ENCODE results near the gene ZBTB14. TPM values are rescaled to one million over a fixed set of nuclear protein-coding genes. Genes with fewer than 3 reads are reported as not detected.

Gene ZBTB14
- total RNA-seq (2021): 14.5 and 15.5 TPM in 2 replicates
- long read RNA-seq, transcript ZBTB14-201 (4 exons, 3,528 nt): minor isoform, 17 of 66 reads
- long read RNA-seq, transcript ZBTB14-208 (4 exons, 3,350 nt): minor isoform, 6 of 66 reads
- long read RNA-seq, transcript ZBTB14-202 (3 exons, 1,814 nt): major isoform, 28 of 66 reads
- long read RNA-seq, partial matches to known transcripts: 3 of 66 reads
- long read RNA-seq, other reads (novel, unspliced or antisense): 9 of 66 reads

GRCh38 chr18:5295231-5295920 lies at the start of gene ZBTB14:
ZBTB14 (minus strand) TSS chr18:5295726; CDS start chr18:5293246, 2,480 bp downstream.
- no peak within 1 kb of the TSS; the same call in 1 of the 2 replicates for H3K4ac ChIP-seq (ENCODE audit: low read depth, low read length)
- no peaks in the 10 kb centered on the region for H3K79me1 ChIP-seq (ENCODE audit: insufficient read depth, low read depth, low read length, poor library complexity, severe bottlenecking)
- H2BK5ac ChIP-seq (ENCODE audit: insufficient read length, low read length): no peak within 1 kb of the TSS
- H3K27ac Mint-ChIP-seq: peak within 1 kb of the TSS; percentile 90 to 99 (median 93)
- H3K27me3 ChIP-seq (ENCODE audit: insufficient read depth, low read length): no peaks in the 10 kb centered on the region; the same call in 1 of the 2 replicates
- peaks cover 0 to 2% of the 10 kb centered on the region in 2 experiments; a peak in 1 of 5 replicates for H3K9me3 Mint-ChIP-seq
- H3K27ac ChIP-seq (ENCODE audit: insufficient read length, low read depth, low read length): peak within 1 kb of the TSS; percentile 7
- H4K8ac ChIP-seq (replicated peaks; ENCODE audit: insufficient read length, low read depth, low read length): no peak within 1 kb of the TSS
- peaks cover 7% of the 10 kb centered on the region for H3K23me2 ChIP-seq (ENCODE audit: insufficient read length, low read depth, low read length, poor library complexity, severe bottlenecking)
- peak within 1 kb of the TSS; percentile 90 for H3K18ac ChIP-seq (ENCODE audit: insufficient read length, low read depth, low read length)
- H4K91ac ChIP-seq (ENCODE audit: insufficient read length, low read depth, low read length): no peak within 1 kb of the TSS
- no peaks in the 10 kb centered on the region for H3K79me2 ChIP-seq (ENCODE audit: insufficient read depth, low read length)
- no peak within 1 kb of the TSS for H2AK5ac ChIP-seq (ENCODE audit: insufficient read length, low read length)
- H2BK12ac ChIP-seq (ENCODE audit: insufficient read length, low read depth, low read length): no peak within 1 kb of the TSS
- H3K23ac ChIP-seq (ENCODE audit: insufficient read length, low read depth, low read length): no peak within 1 kb of the TSS
- H4K20me1 ChIP-seq (ENCODE audit: control insufficient read depth, insufficient read depth, insufficient read length): no peaks in the 10 kb centered on the region
- no peak for TF ChIP-seq CTCF (conservative IDR thresholded peaks at IDR 0.05)
- H3K4me3 Mint-ChIP-seq: peak within 1 kb of the TSS; percentile 84 to 87
- H2BK20ac ChIP-seq (ENCODE audit: low read depth, low read length, poor library complexity, severe bottlenecking): no peak within 1 kb of the TSS
- H2AFZ ChIP-seq (ENCODE audit: low read length): no peak within 1 kb of the TSS
- no peak within 1 kb of the TSS for H3K56ac ChIP-seq (ENCODE audit: insufficient read length, low read depth, low read length)
- H3K9me3 ChIP-seq (ENCODE audit: control insufficient read depth, low read depth, low read length): no peaks in the 10 kb centered on the region
- no peak within 1 kb of the TSS for H4K5ac ChIP-seq (ENCODE audit: insufficient read length, low read depth, low read length)
- no peak within 1 kb of the TSS for H2BK120ac ChIP-seq (ENCODE audit: low read depth, low read length, poor library complexity, severe bottlenecking)
- H3K14ac ChIP-seq (ENCODE audit: insufficient read depth, low read length): peak within 1 kb of the TSS; percentile 96
- H3K27me3 Mint-ChIP-seq (ENCODE audit: low read depth): peaks cover 25% of the 10 kb centered on the region
- H3K4me1 ChIP-seq (ENCODE audit: insufficient read depth, low read length): no peaks in the 10 kb centered on the region; the same call in 1 of the 2 replicates
- no CpG with 5 or more reads among the region's 116 CpGs for WGBS (ENCODE audit: extremely low coverage, insufficient read length, low lambda C conversion rate)
- H2BK15ac ChIP-seq (ENCODE audit: low read depth, low read length): no peak within 1 kb of the TSS; the same call in 1 of the 2 replicates
- peaks cover 12 to 17% (median 15%) of the 10 kb centered on the region in 3 experiments for H3K36me3 Mint-ChIP-seq (ENCODE audit: insufficient read depth in 1 of 3, low read depth in 3 of 3)
- peaks cover 14 to 15% of the 10 kb centered on the region in 2 experiments for H3K4me1 Mint-ChIP-seq
- peak; percentile 43 for DNase-seq
- peak within 1 kb of the TSS; percentile 83 for H3K4me2 ChIP-seq (ENCODE audit: insufficient read depth, insufficient read length, low read length)
- peak within 1 kb of the TSS; percentile 84 for H3K9ac ChIP-seq (ENCODE audit: extremely low read depth, insufficient read length, low read length)
- H3T11ph ChIP-seq (ENCODE audit: low read length): no peak within 1 kb of the TSS
